Neuronal stem cell (in vitro differentiated cells): ENCODE results near the gene FOXL3.

Experiments used
- DNase-seq: peaks from one replicate; pipeline ENCODE4 v3.0.0-alpha.2; 2013; ENCODE audit warnings: low spot score
- H2AFZ ChIP-seq: one replicate; pipeline ENCODE4 v1.6.1; 2013; ENCODE audit warnings: mild to moderate bottlenecking, low read length, inconsistent platforms
- H2AK5ac ChIP-seq: 2 replicates; pipeline ENCODE4 v1.6.1; 2013; ENCODE audit warnings: low read depth, mild to moderate bottlenecking, inconsistent platforms, low read length, moderate library complexity, mixed read lengths
- H2BK120ac ChIP-seq: 2 replicates; pipeline ENCODE4 v1.6.1; 2013; ENCODE audit warnings: low read depth, mild to moderate bottlenecking, inconsistent platforms, low read length, moderate library complexity, mixed read lengths
- H2BK12ac ChIP-seq: one replicate; pipeline ENCODE4 v1.6.1; 2013; ENCODE audit warnings: low read length, inconsistent platforms
- H2BK15ac ChIP-seq: 2 replicates; pipeline ENCODE4 v1.6.1; 2013; ENCODE audit warnings: mild to moderate bottlenecking, low read length, inconsistent platforms, mixed read lengths
- H2BK5ac ChIP-seq: one replicate; pipeline ENCODE4 v1.6.1; 2013; ENCODE audit warnings: inconsistent platforms, mild to moderate bottlenecking, low read length, moderate library complexity
- H3K14ac ChIP-seq: one replicate; pipeline ENCODE4 v1.6.1; 2013; ENCODE audit warnings: low read length, inconsistent platforms
- H3K18ac ChIP-seq: 2 replicates; pipeline ENCODE4 v1.6.1; 2013; ENCODE audit warnings: low read length, inconsistent platforms
- H3K23ac ChIP-seq: 2 replicates; pipeline ENCODE4 v1.6.1; 2013; ENCODE audit warnings: low read depth, mild to moderate bottlenecking, mixed read lengths, low read length, inconsistent platforms; ENCODE audit not compliant: poor library complexity
- H3K27ac ChIP-seq: replicated peaks from 3 replicates; pipeline ENCODE4 v1.5.1; 2013; ENCODE audit warnings: low read length, inconsistent platforms
- H3K27me3 ChIP-seq, 3 experiments: 2 replicates each; pipeline ENCODE4 v1.6.1; 2013; ENCODE audit warnings: low read length in 3 of 3, mild to moderate bottlenecking in 2 of 3, inconsistent platforms in 1 of 3, low read depth in 1 of 3, mixed read lengths in 1 of 3, moderate library complexity in 1 of 3; ENCODE audit not compliant: control insufficient read depth in 3 of 3, insufficient read depth in 3 of 3
- H3K36me3 ChIP-seq, 2 donors: replicated peaks in 1 of 2; 2 replicates each; pipeline ENCODE4 v1.6.1; 2013; ENCODE audit warnings: low read length in 2 of 2; ENCODE audit not compliant: control insufficient read depth in 2 of 2, insufficient read depth in 2 of 2
- H3K4ac ChIP-seq: 2 replicates; pipeline ENCODE4 v1.6.1; 2013; ENCODE audit warnings: inconsistent platforms, mild to moderate bottlenecking, low read length, moderate library complexity
- H3K4me1 ChIP-seq, 2 donors: 1 replicate in 1 of 2; 2 replicates in 1 of 2; pipeline ENCODE4 v1.6.1; 2013; ENCODE audit warnings: low read length in 2 of 2, low read depth in 1 of 2; ENCODE audit not compliant: control insufficient read depth in 2 of 2, insufficient read depth in 1 of 2
- H3K4me2 ChIP-seq: one replicate; pipeline ENCODE4 v1.6.1; 2013; ENCODE audit warnings: mild to moderate bottlenecking, low read length, inconsistent platforms; ENCODE audit not compliant: insufficient read depth, poor library complexity, severe bottlenecking
- H3K4me3 ChIP-seq, 2 donors: 2 replicates each; pipeline ENCODE4 v1.5.1; 2013; ENCODE audit warnings: low read length in 2 of 2, mild to moderate bottlenecking in 2 of 2, inconsistent platforms in 1 of 2, moderate library complexity in 1 of 2
- H3K79me1 ChIP-seq: one replicate; pipeline ENCODE4 v1.6.1; 2013; ENCODE audit warnings: low read depth, mild to moderate bottlenecking, inconsistent platforms, low read length, moderate library complexity
- H3K9ac ChIP-seq: one replicate; pipeline ENCODE4 v1.6.1; 2013; ENCODE audit warnings: mild to moderate bottlenecking, low read depth, low read length, inconsistent platforms; ENCODE audit not compliant: poor library complexity
- H3K9me3 ChIP-seq, 2 donors: replicated peaks in 1 of 2; 2 replicates each; pipeline versions ENCODE3 to v1.6.1; 2013; ENCODE audit warnings: low read length in 2 of 2, mild to moderate bottlenecking in 2 of 2, inconsistent platforms in 1 of 2, low read depth in 1 of 2, mixed read lengths in 1 of 2, moderate library complexity in 1 of 2; ENCODE audit not compliant: control insufficient read depth in 2 of 2, insufficient read depth in 1 of 2
- H4K8ac ChIP-seq: one replicate; pipeline ENCODE4 v1.6.1; 2013; ENCODE audit warnings: low read depth, mild to moderate bottlenecking, inconsistent platforms, low read length, moderate library complexity
- H4K91ac ChIP-seq: one replicate; pipeline ENCODE4 v1.6.1; 2013; ENCODE audit warnings: low read length, low read depth, mild to moderate bottlenecking, inconsistent platforms; ENCODE audit not compliant: poor library complexity
- WGBS, 2 donors: extraction: QIAGEN DNeasy Blood & Tissue Kit; methylation state at CpG; one replicate each; pipeline ENCODE4 v1.1.7; 2013; ENCODE audit warnings: missing lambda C conversion rate in 2 of 2, mixed read lengths in 1 of 2; ENCODE audit not compliant: insufficient read length in 2 of 2, insufficient replicate concordance in 1 of 2; ENCODE audit errors: extremely low coverage in 2 of 2; 5-methylcytosine and 5-hydroxymethylcytosine counted together

Gene FOXL3

GRCh38 chr7:286266-286665 lies 3.7 kb upstream of the FOXL3 start:
- Histone ChIP-seq H3K18ac (no peak overlapping the region), H3K4me2 (no peak overlapping the region), H3K9ac (no peak overlapping the region), H2BK5ac (no peak overlapping the region), H2AK5ac (no peak overlapping the region), H3K9me3 (peaks cover 0 to 2% of the 10 kb centered on the region in 2 donors), H3K4ac (no peak overlapping the region), H4K8ac (no peak overlapping the region), H2BK120ac (no peak overlapping the region), H3K79me1 (no peaks in the 10 kb centered on the region), H2BK15ac (no peak overlapping the region), H3K4me1 (no peaks in the 10 kb centered on the region), H3K27me3 (peaks cover 12 to 30% (median 14%) of the 10 kb centered on the region in 3 experiments), H3K4me3 (no peak overlapping the region), H3K27ac (no peak overlapping the region), H2AFZ (no peak overlapping the region), H3K14ac (no peak overlapping the region), H4K91ac (no peak overlapping the region), H3K23ac (peak overlapping the region; percentile 2), H3K36me3 (no peaks in the 10 kb centered on the region), H2BK12ac (no peak overlapping the region)
- WGBS, 2 donors: no CpG with 5 or more reads among the region's 18 CpGs
- DNase-seq: no peak

GRCh38 chr7:288671-289101 lies 1.3 kb upstream of the FOXL3 start:
- Histone ChIP-seq H2BK15ac (no peak overlapping the region), H3K36me3 (no peaks in the 10 kb centered on the region), H2BK5ac (no peak overlapping the region), H2BK120ac (no peak overlapping the region), H3K4me1 (no peaks in the 10 kb centered on the region), H3K4ac (no peak overlapping the region), H3K23ac (no peak overlapping the region), H3K4me3 (no peak overlapping the region), H2AFZ (no peak overlapping the region), H3K18ac (no peak overlapping the region), H4K8ac (no peak overlapping the region), H3K9ac (no peak overlapping the region), H3K27me3 (peaks cover 14 to 46% (median 17%) of the 10 kb centered on the region in 3 experiments), H4K91ac (no peak overlapping the region), H3K14ac (no peak overlapping the region), H3K79me1 (no peaks in the 10 kb centered on the region), H3K9me3 (peaks cover 0 to 6% of the 10 kb centered on the region in 2 donors), H2AK5ac (no peak overlapping the region), H2BK12ac (no peak overlapping the region), H3K4me2 (no peak overlapping the region), H3K27ac (no peak overlapping the region)
- WGBS, 2 donors: no CpG with 5 or more reads among the region's 14 CpGs
- DNase-seq: no peak

- no peak overlapping the region for H2BK5ac ChIP-seq
- H3K36me3 ChIP-seq: no peaks in the 10 kb centered on the region
- peaks cover 14 to 46% (median 18%) of the 10 kb centered on the region in 3 experiments for H3K27me3 ChIP-seq
- no peak overlapping the region for H4K8ac ChIP-seq
- no peak overlapping the region for H2BK15ac ChIP-seq
- H2AK5ac ChIP-seq: no peak overlapping the region
- H2BK12ac ChIP-seq: no peak overlapping the region
- H4K91ac ChIP-seq: no peak overlapping the region
- H3K4me3 ChIP-seq: no peak overlapping the region
- H3K4me1 ChIP-seq: no peaks in the 10 kb centered on the region
- no peak overlapping the region for H3K27ac ChIP-seq
- H3K18ac ChIP-seq: peak overlapping the region; percentile 13
- H3K4me2 ChIP-seq: peak overlapping the region; percentile 11
- H3K79me1 ChIP-seq: no peaks in the 10 kb centered on the region
- no peak overlapping the region for H2AFZ ChIP-seq
- DNase-seq: no peak
- no peak overlapping the region for H2BK120ac ChIP-seq
- H3K9ac ChIP-seq: no peak overlapping the region
- H3K23ac ChIP-seq: no peak overlapping the region
- WGBS, 2 donors: no CpG with 5 or more reads among the region's 46 CpGs
- H3K4ac ChIP-seq: no peak overlapping the region
- peaks cover 0 to 6% of the 10 kb centered on the region in 2 donors for H3K9me3 ChIP-seq
- H3K14ac ChIP-seq: peak overlapping the region; percentile 38
Observed at GRCh38 chr7:289209-289755, 688 bp upstream of the FOXL3 start.

GRCh38 chr7:290554-291372 lies 793 bp downstream of the FOXL3 start:
- H2BK120ac ChIP-seq: no peak overlapping the region
- no CpG with 5 or more reads among the region's 102 CpGs for whole genome bisulfite sequencing, 2 donors
- no peak overlapping the region for H3K4me3 ChIP-seq
- H2AFZ ChIP-seq: no peak overlapping the region
- H3K4me1 ChIP-seq: no peaks in the 10 kb centered on the region
- no peak overlapping the region for H4K8ac ChIP-seq
- H3K36me3 ChIP-seq: no peaks in the 10 kb centered on the region
- H3K79me1 ChIP-seq: no peaks in the 10 kb centered on the region
- H3K27ac ChIP-seq: no peak overlapping the region
- no peak overlapping the region for H3K9ac ChIP-seq
- no peak overlapping the region for H2BK5ac ChIP-seq
- H3K27me3 ChIP-seq: peaks cover 11 to 46% (median 14%) of the 10 kb centered on the region in 3 experiments
- H3K9me3 ChIP-seq: peaks cover 0 to 6% of the 10 kb centered on the region in 2 donors
- no peak for DNase-seq
- no peak overlapping the region for H2BK15ac ChIP-seq
- peak overlapping the region; percentile 79 for H2AK5ac ChIP-seq
- peak overlapping the region; percentile 58 for H2BK12ac ChIP-seq
- no peak overlapping the region for H4K91ac ChIP-seq
- peak overlapping the region; percentile 73 for H3K23ac ChIP-seq
- H3K4ac ChIP-seq: no peak overlapping the region
- peak overlapping the region; percentile 64 for H3K18ac ChIP-seq
- peak overlapping the region; percentile 71 for H3K14ac ChIP-seq
- H3K4me2 ChIP-seq: peak overlapping the region; percentile 33
